Metanephros (tissue), 2 donors: ENCODE measurements around the gene DUXA. TPM values are rescaled to one million over a fixed set of nuclear protein-coding genes. Genes with fewer than 3 reads are reported as not detected.

ENCODE experiments used
- small RNA-seq: library from RNA; depleted of rRNA; stranded (forward); fragments of <200 nt; gene quantifications from one replicate; pipeline ENCODE3, GENCODE V24; 2014; ENCODE audit warnings: low replicate concordance
- total RNA-seq: library from RNA; depleted of rRNA; stranded (reverse); fragments of >200 nt; gene quantifications from one replicate; pipeline ENCODE4 v1.2.3, GENCODE V29; 2014

DUXA gene
- total RNA-seq, result not detected

DNA sequence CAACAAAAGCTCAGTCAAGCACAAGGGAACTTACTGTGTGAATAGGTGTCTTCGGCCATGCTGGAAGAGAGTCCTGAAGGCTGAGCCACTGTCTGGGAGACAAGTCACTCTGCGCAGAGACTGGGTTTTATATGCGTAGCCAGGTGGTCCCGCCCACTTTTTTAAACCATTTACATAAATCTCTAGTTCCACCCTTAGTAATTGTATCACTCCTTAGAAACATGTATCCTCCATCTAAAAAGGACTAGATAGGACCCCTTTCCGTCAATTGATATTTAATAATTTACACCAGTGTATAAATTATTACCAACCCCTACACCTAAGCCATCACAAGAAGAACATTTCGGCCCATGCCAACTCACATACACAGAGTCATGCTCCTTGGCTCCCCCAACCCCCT, at the start of gene DUXA:
Gene DUXA (minus strand): TSS at position 101 of the 400 bp plus-strand sequence. CDS start 42 bp downstream, at position 59.

DNA sequence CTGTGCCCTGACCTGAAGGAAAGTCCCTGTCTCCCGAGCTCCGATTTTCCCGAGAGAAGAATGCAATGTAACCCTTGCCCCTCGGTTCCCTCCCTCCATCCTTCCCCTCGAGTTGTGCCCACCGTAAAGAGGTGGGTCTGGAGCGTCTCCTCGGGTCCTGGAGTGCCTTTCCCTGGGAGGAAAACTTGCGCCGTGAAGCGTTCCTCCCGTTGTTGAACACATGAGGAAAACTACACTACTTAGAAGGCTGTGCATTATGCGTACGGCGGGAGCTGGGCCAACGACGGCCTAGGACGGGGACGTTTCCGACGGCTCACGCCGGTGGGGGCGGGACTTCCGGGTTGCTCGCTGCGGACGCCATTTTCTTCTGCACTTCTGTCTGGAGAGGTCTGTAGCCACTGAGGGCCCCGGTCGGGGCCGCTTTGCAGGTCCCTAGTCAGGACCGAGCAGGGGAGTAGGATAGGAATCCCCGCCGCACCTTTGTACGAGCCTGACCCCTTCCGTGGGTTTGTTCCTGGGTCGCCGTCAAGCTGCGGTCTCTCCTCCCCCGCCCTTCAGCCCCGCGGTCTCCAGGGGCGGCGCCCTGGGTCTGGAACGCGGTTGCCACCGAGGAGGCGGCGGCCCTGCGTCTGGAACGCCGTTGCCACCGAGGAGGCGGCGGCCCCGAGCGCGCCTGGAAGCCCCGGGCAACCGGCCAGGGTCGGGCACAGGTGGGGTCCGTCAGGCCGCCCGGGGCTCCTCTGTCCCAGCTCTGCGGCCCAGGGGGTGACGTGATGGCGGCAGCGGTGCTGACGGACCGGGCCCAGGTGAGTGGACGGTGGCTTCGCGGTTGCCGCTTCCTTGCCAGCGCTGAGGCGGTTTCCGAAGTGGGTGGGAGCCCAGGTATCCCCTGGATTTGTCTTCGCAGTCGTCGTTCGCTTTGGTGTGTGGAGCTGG, 24.1 kb upstream of the DUXA start, which contains the start of gene ZNF264:
Gene ZNF264 (plus strand): TSS at position 360 of the 936 bp plus-strand sequence. CDS start 414 bp downstream, at position 774.

Small RNA genes within 50 kb of the gene (small RNA-seq; reads per million reads assigned to genes)
- gene AC025588.3, result not detected

Other genes with a start within 250 kb of the DUXA start
- gene USP29, start 47.5 kb downstream of the DUXA start, total RNA-seq, result not detected
- gene ZIM3, start 22.3 kb downstream of the DUXA start, total RNA-seq, result not detected
- 45.8 TPM for gene ZNF264, start 24.0 kb upstream of the DUXA start, total RNA-seq
- gene AURKC, start 63.5 kb upstream of the DUXA start, total RNA-seq, result 1.8 TPM
- 29.7 TPM for gene ZNF805, start 73.1 kb upstream of the DUXA start, total RNA-seq
- 106 TPM for gene ZNF460, start 113.0 kb upstream of the DUXA start, total RNA-seq
- gene ZNF543, start 153.0 kb upstream of the DUXA start, total RNA-seq, result 18.5 TPM
- gene ZNF304, start 183.8 kb upstream of the DUXA start, total RNA-seq, result 13.6 TPM
- gene TRAPPC2B, start 196.1 kb upstream of the DUXA start, total RNA-seq, result 17.0 TPM
- gene ZNF547, start 196.1 kb upstream of the DUXA start, total RNA-seq, result 5.5 TPM
- gene ZNF548, start 222.4 kb upstream of the DUXA start, total RNA-seq, result 37.1 TPM
- gene ZNF17, start 243.7 kb upstream of the DUXA start, total RNA-seq, result 29.5 TPM